Activated CD4-positive, alpha-beta memory T cell treated with anti-CD3 and anti-CD28 coated beads, Interleukin-2, amount 10 ng/mL, durations not matched to agents 7 days and 5 days (primary cell): ENCODE measurements around the gene ODF2L. TPM values are rescaled to one million over a fixed set of nuclear protein-coding genes. Genes with fewer than 3 reads are reported as not detected.

Source experiments
- total RNA-seq, 2 experiments: library from RNA; stranded (reverse); gene quantifications; one replicate each; pipeline ENCODE4 v1.2.3, GENCODE V29; 2021

ODF2L gene
- total RNA-seq, 2 experiments from 2014 or later: 63.1 to 71.3 TPM

Other genes with a start within 250 kb of the ODF2L start
- not detected for gene COL24A1, start 239.6 kb downstream of the ODF2L start, total RNA-seq
- gene CLCA2, start 27.8 kb upstream of the ODF2L start, total RNA-seq: not detected
- gene CLCA1, start 72.6 kb upstream of the ODF2L start, total RNA-seq: not detected
- not detected for gene CLCA4, start 150.8 kb upstream of the ODF2L start, total RNA-seq